GF-D8 (cell line): ENCODE data around the gene MICALL2.
"Not testable (repeated sequence)": the region's sequence is repeated elsewhere in the genome, so short reads cannot be mapped to it uniquely, and the experiment has no call there.

Experiments
- DNase-seq: peaks from one replicate; lab custom pipeline; 2025; lab: John Stamatoyannopoulos, UW

MICALL2 gene

DNA sequence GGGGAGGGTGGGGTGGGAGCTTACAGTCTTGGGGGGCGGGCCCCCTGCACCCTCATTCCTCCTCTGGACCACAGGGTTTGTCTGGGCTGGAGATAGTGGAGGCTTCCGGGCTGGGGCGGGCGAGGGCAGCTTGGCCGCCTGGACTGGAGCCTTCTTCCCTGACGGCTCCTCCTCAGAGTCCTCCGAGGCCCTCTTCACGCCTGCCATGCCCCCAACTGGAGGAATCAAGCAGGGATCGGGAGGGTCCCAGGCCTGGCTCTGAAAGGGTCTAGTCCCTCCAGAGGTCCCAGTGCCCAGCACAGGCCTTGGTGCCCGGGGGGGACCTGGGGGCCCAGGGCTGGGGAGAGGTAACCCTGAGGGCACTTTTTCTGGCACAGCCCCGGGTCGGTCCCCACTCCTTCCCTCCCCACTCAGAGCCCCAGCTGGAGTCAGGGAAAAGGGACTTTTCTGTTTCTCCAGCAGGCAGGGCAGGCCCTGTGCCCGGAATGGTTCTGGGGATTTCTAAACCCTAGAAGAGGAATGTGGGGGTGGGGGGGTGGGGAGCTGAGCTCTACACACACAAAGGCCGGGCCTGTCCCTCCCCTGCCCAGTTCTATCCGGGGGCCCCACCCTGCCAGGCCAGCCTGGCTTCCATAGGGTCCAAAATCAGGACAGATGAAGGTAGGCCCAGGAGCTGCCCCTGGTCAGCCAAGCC lies 11.6 kb downstream of the MICALL2 start:
- no peak for DNase-seq

DNA sequence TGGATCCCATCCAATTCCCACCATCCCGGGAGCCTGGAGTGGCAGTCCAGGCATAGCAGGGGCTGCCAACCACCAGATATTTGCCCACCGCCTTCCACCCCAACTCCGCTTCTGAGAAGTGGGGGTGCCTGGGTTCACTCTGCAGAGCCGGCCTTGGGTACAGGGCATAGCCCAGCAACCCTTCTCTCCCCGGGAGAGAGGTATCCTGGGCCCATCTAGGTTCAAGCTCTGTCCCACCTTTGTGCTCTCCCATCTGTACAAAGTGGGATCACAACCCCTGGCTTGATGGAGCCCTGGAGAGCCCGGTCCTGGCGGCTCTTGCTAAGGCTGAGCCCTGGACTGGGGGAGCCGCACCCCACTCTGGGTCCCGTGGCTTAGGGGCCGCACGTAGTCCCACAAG lies 12.2 kb downstream of the MICALL2 start:
- no peak for DNase-seq

GRCh38 chr7:1446620-1447032 lies 12.6 kb downstream of the MICALL2 start:
- DNase-seq, result no peak

GRCh38 chr7:1446026-1446425 lies 13.2 kb downstream of the MICALL2 start:
- not testable (repeated sequence) for DNase-seq

DNA sequence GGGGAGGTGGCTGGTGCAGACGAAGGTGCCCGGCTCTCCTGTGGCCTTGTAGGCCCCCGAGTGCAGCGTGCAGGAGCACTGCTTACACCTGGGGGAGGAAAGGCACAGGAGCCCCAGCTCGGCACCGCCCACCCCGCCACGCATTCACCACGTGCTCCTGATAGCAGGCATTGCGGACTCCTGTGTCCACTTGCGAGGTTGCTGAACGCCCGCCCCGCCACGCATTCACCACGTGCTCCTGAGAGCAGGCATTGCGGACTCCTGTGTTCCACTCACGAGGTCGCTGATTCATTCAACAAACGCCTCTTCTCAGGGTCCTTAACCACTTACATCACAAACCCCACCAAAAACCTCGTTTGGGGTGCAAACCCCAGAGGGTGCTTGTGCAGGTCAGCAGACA lies 13.9 kb downstream of the MICALL2 start:
- DNase-seq, result no peak

DNA sequence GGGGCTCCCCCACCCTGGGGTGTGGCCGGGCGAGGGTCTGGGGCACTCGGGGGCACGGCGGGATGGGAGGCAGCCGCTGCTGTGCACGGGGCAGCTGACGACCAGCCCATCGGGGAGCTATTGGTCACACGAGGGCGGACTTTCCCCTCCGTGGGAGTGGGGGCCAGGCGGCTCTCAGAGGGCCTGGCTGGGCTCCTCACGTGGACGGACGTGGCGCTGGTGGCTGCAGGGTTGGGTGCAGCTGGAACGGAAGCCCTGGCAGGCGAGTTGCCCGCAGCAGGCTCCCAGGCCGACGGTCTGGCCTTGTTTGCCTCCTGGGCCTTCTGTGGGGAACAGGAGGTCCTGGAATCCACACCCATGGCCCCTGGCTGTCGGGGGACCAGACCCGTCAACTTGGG lies 14.3 kb downstream of the MICALL2 start:
- no peak for DNase-seq

DNA sequence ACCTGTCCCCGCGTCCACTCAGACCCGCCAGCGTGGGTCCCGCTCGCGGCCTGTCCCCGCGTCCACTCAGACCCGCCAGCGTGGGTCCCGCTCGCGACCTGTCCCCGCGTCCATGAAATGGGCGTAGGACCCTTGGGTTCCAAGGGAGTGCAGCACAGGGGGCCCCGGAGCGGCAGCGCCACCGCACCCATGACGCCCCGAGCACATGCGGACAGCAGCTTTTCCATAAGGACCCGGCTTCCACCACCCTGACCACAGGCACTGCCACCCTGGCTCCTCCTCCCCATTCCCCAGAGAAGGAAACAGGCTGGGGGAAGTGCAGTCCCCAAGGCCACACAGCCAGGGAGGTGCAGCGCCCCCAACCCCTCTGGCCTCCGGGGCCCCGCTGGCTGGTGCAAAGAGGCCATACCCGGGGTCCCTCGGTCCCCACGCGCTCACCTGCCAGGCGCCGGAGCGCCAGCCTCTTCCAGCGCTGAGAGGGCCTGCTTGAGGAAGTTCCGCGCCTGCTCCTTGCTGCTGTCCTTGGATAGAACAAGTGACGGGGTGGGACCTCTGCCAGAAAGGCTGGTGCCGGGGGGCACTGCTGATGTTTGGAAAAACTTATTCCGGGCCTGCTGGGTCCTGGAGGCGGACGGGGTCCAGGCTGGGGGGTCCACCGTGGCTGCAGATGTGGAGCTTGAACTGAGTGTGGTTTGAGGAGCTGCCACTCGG lies 14.9 kb downstream of the MICALL2 start:
- no peak for DNase-seq

DNA sequence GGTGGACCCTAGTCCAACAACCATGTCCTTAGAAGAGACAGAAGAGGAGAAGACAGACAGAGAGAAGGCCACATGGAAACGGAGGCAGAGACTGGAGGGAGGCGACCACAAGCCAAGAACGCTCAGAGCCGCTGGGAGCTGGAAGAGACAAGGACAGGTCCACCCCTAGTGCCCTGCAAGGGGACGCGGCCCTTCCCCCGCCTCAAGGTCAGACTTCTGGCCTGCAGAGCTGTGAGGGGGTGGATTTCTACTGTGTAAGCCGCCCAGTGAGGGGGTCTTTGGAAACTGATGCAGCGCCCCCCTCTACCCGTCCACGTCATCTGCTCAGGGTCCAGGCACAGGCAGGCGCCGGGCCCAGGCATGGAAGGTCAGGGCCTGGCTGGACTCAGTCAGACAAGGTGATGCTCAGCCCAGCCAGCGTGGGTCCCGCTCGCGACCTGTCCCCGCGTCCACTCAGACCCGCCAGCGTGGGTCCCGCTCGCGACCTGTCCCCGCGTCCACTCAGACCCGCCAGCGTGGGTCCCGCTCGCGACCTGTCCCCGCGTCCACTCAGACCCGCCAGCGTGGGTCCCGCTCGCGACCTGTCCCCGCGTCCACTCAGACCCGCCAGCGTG lies 15.6 kb downstream of the MICALL2 start:
- not testable (repeated sequence) for DNase-seq

- no peak for DNase-seq
Observed at GRCh38 chr7:1442355-1443124, 16.7 kb downstream of the MICALL2 start.

DNA sequence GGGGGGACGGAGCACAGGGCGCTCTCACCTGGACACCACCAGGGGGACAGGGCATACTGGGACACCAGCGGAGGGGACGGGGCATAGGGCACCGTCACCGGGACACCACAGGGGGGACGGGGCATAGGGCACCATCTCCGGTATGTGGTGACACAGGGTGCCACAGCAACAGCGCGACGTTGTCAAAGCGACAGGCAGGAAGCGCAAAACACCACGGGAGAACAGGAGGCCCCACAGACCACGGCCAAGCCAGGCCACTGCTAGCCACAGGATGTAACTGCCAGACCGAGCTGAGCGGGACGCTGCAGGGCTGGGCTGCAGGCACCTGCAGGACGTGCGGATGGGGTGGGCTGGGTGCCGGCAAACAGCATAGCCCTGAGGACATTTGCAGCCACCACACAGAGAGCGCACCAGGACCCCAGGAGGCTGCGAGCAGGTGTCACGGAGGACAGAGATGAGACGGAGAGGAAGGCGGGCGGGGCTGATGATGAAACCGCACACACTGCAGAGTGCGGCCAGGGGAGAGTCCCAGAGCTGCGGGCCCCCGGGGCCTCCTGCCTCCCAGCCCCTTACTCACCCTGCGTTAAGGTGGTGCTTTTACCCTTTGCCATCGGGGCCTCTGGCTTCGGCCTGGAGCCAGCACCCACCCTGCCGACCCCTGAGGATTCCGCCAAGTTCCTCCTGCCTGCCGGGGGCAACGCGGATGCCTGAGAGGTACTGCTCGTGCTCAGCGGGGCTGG lies 17.5 kb downstream of the MICALL2 start:
- DNase-seq, result no peak

- DNase-seq, result no peak
Observed at GRCh38 chr7:1440620-1441019, 18.6 kb downstream of the MICALL2 start.

GRCh38 chr7:1439373-1440363 lies 19.6 kb downstream of the MICALL2 start:
- DNase-seq, result no peak

DNA sequence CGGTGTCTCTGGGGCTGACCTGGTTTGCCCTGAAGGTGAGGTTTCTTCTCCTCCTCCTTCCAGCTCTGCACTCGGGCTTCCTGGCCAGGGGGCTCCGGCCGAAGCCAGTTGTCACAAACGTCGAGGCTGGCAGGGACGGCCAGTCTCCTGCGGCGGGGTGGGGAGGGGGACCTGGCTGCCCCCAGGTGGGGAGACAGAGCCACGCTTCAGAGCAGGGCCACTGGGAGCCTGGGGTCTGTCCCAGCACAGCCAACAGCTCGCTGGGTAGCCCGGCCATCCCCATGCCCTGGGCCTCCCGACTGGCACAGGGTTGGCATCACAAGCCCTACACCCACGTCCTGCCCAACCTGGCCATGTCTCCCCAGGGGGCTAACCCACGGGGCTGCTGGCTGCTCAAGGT lies 20.4 kb downstream of the MICALL2 start:
- no peak for DNase-seq

GRCh38 chr7:1438208-1438607 lies 21.1 kb downstream of the MICALL2 start:
- DNase-seq, result no peak

GRCh38 chr7:1437155-1437880 lies 22.0 kb downstream of the MICALL2 start:
- DNase-seq, result no peak

GRCh38 chr7:1436608-1437007 lies 22.7 kb downstream of the MICALL2 start:
- no peak for DNase-seq

- DNase-seq, result no peak
Observed at GRCh38 chr7:1434891-1435670, 24.2 kb downstream of the MICALL2 start.

DNA sequence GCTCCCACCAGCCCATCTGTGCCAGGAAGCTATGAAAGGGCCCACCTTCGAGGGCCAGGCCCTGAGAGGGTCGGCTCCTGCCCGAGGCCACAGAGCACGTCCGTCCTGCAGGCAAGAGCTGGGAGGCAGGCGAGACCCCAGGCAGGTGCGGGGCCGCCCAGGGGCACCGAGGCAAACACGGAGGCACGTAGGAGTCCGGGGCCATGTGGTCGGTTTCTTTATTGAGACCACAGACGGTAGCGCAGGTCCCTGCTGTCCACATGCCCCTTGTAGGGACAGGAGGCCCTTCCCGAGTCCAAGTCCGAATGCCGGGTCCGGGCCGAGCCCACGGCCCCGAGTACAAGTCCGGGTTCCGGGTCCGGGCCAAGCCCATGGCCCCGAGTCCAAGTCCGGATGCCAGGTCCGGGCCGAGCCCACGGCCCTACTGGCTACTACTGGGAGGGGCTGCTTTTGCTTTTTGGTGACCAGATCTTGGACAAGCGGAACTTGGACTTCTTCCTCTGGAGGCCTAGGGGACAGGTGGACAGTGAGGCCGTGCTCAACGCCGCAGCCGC lies 25.0 kb downstream of the MICALL2 start:
- DNase-seq, result no peak
